HK-2 (cell line): ENCODE measurements around the gene ENO2.

Experiments used
- DNase-seq: peaks from one replicate; pipeline ENCODE4 v3.0.0-alpha.2; 2018; ENCODE audit not compliant: unreplicated experiment

ENO2 gene

DNA sequence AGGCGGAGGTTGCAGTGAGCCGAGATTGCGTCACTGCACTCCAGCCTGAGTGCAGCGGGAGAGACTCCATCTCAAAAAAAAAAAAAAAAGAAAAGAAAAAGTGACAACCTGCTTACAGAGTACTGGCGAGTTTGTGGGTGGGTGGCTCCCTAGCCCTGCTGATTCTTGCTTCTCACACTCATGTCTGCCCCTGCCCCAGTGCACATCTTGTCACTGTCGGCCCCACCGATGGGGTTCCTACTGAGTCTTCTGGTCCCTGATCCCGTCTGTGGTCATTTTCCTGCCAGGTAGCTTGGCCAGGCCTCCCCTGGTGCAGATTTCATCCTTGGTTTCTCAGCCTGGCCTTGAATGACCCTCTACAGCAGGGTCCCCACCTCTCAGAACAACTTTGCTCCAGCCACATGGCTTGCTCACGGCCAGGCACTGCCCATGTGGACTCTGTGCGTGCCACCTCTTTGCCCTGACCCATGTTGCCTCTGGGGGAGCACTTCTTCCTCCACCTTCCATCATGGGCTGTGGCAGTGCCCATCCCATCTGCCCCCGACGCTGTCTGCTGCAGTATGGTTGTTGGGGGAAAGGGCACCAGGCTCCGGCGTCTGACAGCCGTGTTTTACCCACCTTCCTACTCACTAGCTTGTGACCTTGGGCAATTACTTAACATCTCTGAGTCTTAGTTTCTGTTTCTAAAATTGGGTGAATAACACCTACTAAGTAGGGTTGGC is 34.7 kb downstream of the ENO2 start:
- DNase-seq, result no peak

- no peak for DNase-seq
These were observed 36.0 kb downstream of the ENO2 start for GRCh38 chr12:6950401-6950801.

DNA sequence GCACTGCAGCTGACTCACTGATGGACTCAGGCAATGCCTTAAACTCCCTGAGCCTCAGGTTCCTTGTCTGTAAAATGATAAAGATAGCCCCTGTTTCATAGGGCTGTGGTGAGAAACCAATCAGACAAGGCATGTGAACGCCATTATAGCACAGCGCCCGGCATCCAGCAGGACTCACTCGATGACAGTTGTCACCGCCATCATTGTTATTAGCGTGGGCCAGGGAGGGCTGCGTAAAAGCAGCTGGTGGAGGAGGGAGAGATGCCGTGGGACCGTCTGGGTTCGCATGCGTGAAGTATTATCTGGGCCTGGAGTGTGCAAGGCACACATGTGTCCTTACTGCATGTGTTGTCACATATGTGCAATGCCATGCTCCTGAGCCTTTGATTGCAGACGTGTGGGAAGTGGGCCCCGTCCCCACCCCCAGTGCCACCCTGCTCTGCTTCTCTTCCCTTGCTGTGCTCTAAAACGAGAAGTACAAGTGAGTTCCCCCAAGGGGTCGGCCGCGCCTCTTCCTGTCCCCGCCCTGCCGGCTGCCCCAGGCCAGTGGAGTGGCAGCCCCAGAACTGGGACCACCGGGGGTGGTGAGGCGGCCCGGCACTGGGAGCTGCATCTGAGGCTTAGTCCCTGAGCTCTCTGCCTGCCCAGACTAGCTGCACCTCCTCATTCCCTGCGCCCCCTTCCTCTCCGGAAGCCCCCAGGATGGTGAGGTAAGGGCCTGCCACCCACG is 36.6 kb downstream of the ENO2 start, which contains the start of gene PTPN6:
Gene PTPN6 (plus strand): TSS at position 546 of the 730 bp plus-strand sequence. CDS start 157 bp downstream, at position 703.
- DNase-seq, result no peak

GRCh38 chr12:6951551-6952120 is 37.3 kb downstream of the ENO2 start:
- no peak for DNase-seq

DNA sequence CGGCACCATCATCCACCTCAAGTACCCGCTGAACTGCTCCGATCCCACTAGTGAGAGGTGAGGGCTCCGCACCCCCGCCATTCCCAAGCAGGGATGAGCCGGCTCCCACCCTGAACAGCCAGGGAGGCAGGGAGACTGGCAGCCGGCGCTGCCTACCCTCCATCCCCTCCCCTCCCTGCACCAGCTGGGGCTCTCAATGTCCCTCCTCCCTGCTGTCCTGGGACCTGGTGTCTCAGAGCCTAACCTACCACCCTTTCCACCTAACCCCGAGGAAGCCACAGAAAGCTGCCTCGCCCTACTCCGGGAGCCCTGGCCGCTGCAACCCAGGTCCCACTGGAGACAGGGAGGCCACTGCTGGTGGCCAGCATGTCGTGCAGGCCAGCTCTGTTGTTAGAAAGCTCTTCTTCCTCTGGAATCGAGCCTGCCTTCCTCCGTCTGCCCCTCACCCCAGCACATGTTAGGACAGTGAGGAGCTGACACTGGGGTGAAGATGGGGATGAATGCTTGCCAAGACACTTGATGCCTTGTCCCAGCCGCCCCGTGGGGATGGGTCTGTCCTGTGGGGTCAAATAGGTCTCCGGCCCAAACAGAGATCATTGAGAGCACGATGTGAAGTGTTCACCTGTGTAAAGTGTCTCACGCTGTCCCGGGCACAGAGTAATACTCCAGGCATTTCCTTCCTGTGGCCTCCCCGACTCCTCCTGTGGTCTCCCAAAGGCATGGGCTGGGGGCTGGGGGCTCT is 37.9 kb downstream of the ENO2 start:
- no peak for DNase-seq

- DNase-seq, result no peak
These were observed 38.6 kb downstream of the ENO2 start for GRCh38 chr12:6952863-6953441.

DNA sequence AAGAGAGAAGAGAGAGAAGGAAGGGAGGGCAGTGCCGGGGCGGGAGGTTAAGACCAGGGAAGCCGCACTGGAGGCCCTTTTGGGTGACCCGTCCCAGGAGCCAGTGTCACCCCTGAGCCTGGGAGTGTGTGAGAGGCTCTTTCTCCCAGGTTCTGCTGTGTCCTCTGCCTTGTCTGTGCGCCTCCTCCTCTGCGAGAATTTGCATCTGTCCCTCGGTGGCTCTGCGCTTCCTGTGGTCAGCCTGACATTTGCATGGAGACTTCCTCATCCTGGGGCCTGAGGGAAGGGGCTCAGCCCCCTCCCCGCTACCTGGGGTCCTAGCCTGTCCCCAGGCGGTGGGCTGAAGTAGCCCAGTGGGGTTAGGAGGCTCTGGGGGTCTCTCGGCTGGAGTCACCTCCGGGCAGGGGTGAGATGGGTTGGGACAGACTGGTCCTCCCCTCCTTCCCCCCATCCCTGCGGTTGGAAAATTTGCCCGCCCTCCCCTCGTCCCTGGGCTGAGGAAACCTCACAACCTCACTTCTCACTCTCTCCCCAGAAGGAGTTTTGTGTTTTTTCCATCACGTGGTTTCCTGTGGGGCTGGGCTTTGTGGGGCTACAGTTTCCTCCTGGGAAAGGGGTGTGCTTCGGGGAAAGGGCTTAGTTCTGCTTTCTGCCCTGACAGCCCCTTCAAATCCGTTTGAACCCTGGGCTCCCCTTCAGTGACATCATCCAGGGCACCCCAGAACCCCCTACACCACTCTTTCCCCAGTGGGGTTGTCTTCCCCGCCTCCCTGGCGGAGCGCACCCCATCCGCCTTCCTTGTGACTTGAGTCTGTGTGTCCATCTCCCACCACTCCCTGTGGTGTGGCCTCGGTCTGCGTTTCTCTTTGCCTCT is 39.3 kb downstream of the ENO2 start:
- DNase-seq, result no peak

DNA sequence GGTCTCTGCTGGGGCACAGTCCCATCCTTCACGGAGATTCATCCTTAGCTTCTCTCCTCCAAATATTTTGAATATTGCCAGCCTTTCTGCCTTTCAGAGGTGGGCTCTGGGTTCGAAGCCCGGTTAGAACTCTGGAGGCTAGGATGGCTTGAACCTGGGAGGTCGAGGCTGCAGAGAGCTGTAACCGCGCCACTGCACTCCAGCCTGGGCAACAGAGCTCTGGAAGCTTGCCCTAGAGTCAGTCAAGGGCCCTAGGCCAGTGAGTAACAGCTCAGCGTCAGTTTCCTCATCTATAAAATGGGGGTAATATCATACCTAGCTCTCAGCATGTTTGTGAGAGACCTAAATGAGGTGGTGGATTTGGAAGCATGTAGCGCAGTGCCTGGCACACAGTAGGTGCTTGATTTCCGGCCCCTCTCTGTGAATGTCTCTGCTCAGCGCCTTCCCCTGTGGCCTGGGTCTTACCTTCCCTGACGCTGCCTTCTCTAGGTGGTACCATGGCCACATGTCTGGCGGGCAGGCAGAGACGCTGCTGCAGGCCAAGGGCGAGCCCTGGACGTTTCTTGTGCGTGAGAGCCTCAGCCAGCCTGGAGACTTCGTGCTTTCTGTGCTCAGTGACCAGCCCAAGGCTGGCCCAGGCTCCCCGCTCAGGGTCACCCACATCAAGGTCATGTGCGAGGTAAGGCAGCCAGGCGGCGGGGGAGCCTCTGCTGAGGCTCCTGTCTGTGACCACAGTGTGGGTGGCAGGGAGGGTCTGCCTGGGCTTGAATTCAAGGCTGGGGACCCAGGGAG is 40.1 kb downstream of the ENO2 start:
- DNase-seq, result no peak

GRCh38 chr12:6955108-6956020 is 41.0 kb downstream of the ENO2 start:
- no peak for DNase-seq

DNA sequence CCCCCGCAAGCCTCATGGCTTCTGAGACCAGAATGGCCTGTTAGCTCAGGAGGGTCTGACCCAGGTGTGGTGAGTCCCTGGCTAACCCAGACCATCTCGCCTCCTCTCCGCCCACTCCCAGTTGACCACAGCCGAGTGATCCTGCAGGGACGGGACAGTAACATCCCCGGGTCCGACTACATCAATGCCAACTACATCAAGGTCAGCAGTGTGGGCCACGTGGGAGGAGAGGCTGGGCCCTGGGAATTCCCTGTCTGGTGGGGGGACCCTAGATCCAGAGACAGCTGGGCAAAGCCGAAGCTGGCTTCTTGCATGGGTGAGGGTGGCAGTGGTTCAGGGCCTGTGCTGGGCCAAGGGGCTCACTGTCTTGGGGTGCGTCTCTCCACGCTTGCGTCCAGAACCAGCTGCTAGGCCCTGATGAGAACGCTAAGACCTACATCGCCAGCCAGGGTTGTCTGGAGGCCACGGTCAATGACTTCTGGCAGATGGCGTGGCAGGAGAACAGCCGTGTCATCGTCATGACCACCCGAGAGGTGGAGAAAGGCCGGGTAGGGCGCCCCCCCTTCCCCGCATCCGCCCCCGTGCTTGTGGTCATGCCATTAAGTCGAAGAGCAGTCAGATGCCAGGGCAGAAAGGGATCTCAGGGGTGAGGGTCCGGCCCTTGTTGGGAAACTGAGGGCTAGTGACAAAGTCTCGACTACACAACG is 41.8 kb downstream of the ENO2 start:
- no peak for DNase-seq

DNA sequence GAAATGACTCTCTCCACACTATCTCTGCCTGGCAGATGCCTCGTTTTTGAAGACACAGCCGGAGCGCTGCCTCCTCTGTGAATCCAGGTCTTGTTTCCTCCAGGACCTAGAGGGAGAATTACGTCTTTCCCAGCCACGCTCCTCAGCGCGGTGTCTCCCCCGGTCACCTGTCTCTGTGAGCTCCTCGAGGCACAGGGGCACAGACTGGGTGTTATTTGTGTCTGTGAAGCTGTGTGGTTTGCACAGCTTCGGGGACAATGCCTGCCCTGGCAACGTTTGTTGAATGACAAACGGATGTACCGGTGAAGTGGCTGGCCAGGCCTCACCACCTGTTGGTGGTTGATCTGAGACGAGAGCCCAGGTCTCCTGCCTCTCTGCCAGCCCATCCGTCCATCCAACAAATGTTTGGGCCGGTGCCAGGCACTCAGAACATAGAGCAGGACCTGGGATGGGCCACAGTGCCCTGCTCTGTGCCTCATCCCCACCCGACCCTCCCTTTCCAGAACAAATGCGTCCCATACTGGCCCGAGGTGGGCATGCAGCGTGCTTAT is 42.8 kb downstream of the ENO2 start:
- DNase-seq, result no peak

- no peak for DNase-seq
These were observed 43.6 kb downstream of the ENO2 start for GRCh38 chr12:6957741-6958608.

DNA sequence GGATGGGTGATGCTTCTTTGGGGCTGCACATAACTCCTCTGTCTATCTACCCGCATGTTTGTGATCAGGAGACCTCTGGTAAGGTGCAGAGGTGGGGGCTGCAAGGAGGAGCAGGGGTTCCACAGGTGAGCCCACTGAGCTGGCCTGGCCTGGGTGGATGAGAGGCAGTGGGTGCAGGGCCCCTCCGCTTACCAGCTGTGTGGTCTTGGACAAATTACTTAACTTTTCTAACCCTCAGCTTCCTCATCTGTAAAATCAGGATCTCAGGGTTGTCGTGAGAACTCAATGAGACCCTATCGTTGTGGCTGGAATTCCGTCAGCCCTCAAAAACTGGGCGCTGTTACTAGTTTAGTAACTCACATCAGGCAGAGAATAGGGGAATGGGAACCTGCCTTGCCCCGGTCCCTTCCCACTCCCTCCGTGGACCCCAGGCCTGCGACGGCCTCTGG is 44.3 kb downstream of the ENO2 start:
- DNase-seq, result no peak

DNA sequence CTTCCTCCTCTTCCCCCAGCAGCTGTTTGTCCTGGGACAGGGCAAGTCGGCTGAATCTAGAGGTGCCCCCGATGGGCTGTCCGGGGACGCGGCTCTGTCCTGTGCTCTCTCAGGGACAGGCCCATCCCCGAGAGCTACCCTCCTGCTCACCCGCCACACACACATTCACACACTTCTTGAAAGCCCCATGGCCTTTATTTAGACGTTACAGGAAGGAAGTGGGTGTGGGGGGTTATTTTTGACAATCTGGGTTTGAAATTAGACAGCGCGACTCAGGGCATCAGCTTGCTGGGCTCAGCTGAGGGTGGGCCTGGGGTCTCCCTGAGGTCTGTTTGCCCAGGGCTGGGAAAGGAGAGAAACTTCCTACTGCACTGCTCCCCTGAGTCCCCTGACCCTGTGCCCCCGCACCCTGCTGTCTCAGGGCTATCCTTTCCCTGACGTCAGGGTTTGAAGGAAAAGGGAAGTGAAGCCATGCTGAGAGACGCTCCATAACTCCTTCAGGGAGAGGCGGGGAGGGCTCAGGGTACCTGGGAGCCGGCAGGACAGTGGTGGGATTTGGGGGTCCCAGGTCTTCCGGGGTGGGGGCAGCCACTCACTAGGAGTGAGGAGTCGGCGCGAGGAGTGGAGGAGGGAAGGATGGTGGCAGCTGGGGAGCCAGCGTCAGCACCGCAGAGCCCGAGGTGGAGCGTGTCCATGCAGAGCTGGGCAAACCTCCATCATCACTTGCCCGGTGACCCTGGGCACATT is 44.9 kb downstream of the ENO2 start:
- no peak for DNase-seq

- DNase-seq, result no peak
These were observed 45.6 kb downstream of the ENO2 start for GRCh38 chr12:6959805-6960592.
